Stimulated activated CD4-positive, alpha-beta T cell treated with anti-CD3 and anti-CD28 coated beads, Interleukin-12 subunit alpha, Interleukin-12 subunit beta, amount 100 ng/mL, for 48 hours (primary cell): ENCODE measurements around the gene PPP6R2.

Source experiments
- DNase-seq, 3 donors: peaks; one replicate each; pipeline ENCODE4 v3.0.0-alpha.2; 2020; ENCODE audit warnings: low read depth in 2 of 3, low spot score in 1 of 3

The PPP6R2 gene

GRCh38 chr22:50443801-50444625 lies 100.9 kb downstream of the PPP6R2 start:
- no peak for DNase-seq

GRCh38 chr22:50444663-50445062 lies 101.5 kb downstream of the PPP6R2 start:
- DNase-seq: no peak

- DNase-seq: no peak
Measured at GRCh38 chr22:50445071-50445879, 102.1 kb downstream of the PPP6R2 start.

GRCh38 chr22:50445880-50446707 lies 103.0 kb downstream of the PPP6R2 start:
- DNase-seq: no peak

- DNase-seq: no peak
Measured at GRCh38 chr22:50446708-50447575, 103.8 kb downstream of the PPP6R2 start.

GRCh38 chr22:50447576-50448551 lies 104.7 kb downstream of the PPP6R2 start:
- DNase-seq: no peak

GRCh38 chr22:50452649-50453048 lies 109.5 kb downstream of the PPP6R2 start:
- no peak for DNase-seq

- no peak for DNase-seq
Measured at GRCh38 chr22:50454556-50455075, 111.5 kb downstream of the PPP6R2 start.

- DNase-seq: no peak
Measured at GRCh38 chr22:50455201-50455600, 112.1 kb downstream of the PPP6R2 start.

- DNase-seq: no peak
Measured at GRCh38 chr22:50456026-50456425, 112.9 kb downstream of the PPP6R2 start.

GRCh38 chr22:50456466-50457234 lies 113.5 kb downstream of the PPP6R2 start:
- no peak for DNase-seq

- DNase-seq: no peak
Measured at GRCh38 chr22:50459016-50459415, 115.9 kb downstream of the PPP6R2 start.

GRCh38 chr22:50459496-50460140 lies 116.5 kb downstream of the PPP6R2 start:
- DNase-seq: no peak

GRCh38 chr22:50460938-50461337 lies 117.8 kb downstream of the PPP6R2 start:
- DNase-seq: no peak

GRCh38 chr22:50461536-50461935 lies 118.4 kb downstream of the PPP6R2 start:
- no peak for DNase-seq

- DNase-seq: no peak
Measured at GRCh38 chr22:50461979-50462540, 118.9 kb downstream of the PPP6R2 start.

- DNase-seq: no peak
Measured at GRCh38 chr22:50463188-50463900, 120.2 kb downstream of the PPP6R2 start.
